DND-41 (cell line): ENCODE results near the gene GRIN2A.

ENCODE experiments used
- CTCF ChIP-seq: IDR thresholded peaks from 2 replicates; pipeline ENCODE4 v1.5.1; 2012; ENCODE audit warnings: borderline replicate concordance, low read length, moderate library complexity, mild to moderate bottlenecking; ENCODE audit not compliant: poor library complexity, severe bottlenecking; ENCODE audit errors: extremely low read depth
- EZH2 ChIP-seq: IDR thresholded peaks from 3 replicates; pipeline ENCODE4 v1.6.1; 2012; ENCODE audit warnings: borderline replicate concordance, low read depth, mild to moderate bottlenecking, moderate library complexity, low read length, inconsistent platforms; ENCODE audit not compliant: severe bottlenecking

- TF ChIP-seq CTCF (no peak), EZH2 (no peak)
Observed at GRCh38 chr16:10153985-10154384, 28.2 kb downstream of the GRIN2A start.
